Right lobe of liver (tissue), 4 donors: Measurements from ENCODE around the gene KLF11.
"Not testable (repeated sequence)": the region's sequence is repeated elsewhere in the genome, so short reads cannot be mapped to it uniquely, and the experiment has no call there.

Source experiments
- CTCF ChIP-seq, 4 donors: fragments of 200-600 bp in 3 of 4; fragments of 450-650 bp in 1 of 4; IDR thresholded peaks; one replicate each; pipeline versions ENCODE4 v1.5.1 to v1.8.0; 2016 to 2022; ENCODE audit warnings: antibody characterized with exemption in 4 of 4, mild to moderate bottlenecking in 2 of 4
- POLR2A ChIP-seq: fragments of 450-650 bp; IDR thresholded peaks from one replicate; pipeline ENCODE4 v1.6.1; 2017; ENCODE audit warnings: antibody characterized with exemption, mild to moderate bottlenecking
- donor health status: DM: no; HTN: no; CAD: no.
- donor health status: DM: no; HTN: no; CAD: no.
- donor health status: DM: no; HTN: yes; CAD: no.

- TF ChIP-seq POLR2A; CTCF (IDR thresholded peaks at IDR 0.05): not testable (repeated sequence)
Observed at GRCh38 chr2:10013651-10014417, 29.5 kb upstream of the KLF11 start.
